PC-3 (cell line): ENCODE measurements around the gene TYMS. TPM values are rescaled to one million over a fixed set of nuclear protein-coding genes. Genes with fewer than 3 reads are reported as not detected.

Source experiments
- ATAC-seq: fragments of 200-7000 bp; cut with Tn5 transposase; 2 replicates; pipeline ENCODE4 v1.9.1; 2020; ENCODE audit warnings: mild to moderate bottlenecking, moderate library complexity
- BruUV-seq: library from RNA; stranded (reverse); fragments of 400-500 nt; replicated peaks from 2 replicates; lab custom pipeline; 2021; lab: Mats Ljungman, UMichigan
- CTCF ChIA-PET: fragments of 300-600 bp; sonication (Branson Sonifier 250); formaldehyde crosslinking; loops from one replicate; lab custom pipeline; 2022; ENCODE audit warnings: antibody characterized with exemption; lab: Charles Lee
- POLR2A ChIA-PET: fragments of 300-600 bp; sonication (Branson Sonifier 250); formaldehyde crosslinking; loops from one replicate; lab custom pipeline; 2022; ENCODE audit warnings: antibody characterized with exemption; ENCODE audit not compliant: unreplicated experiment; lab: Charles Lee
- DNase-seq: peaks from one replicate; pipeline ENCODE4 v3.0.0-alpha.2; 2015
- H2AFZ ChIP-seq: fragments of 300-600 bp; sonication (generic); 2 replicates; pipeline ENCODE4 v1.6.0; 2016; ENCODE audit warnings: antibody characterized with exemption, low read length
- H3F3A ChIP-seq: fragments of 300-600 bp; sonication (generic); one replicate; pipeline ENCODE4 v1.6.0; 2017; ENCODE audit warnings: antibody characterized with exemption, low read length, control low read depth, mild to moderate bottlenecking; ENCODE audit not compliant: unreplicated experiment
- H3K27ac ChIP-seq: fragments of 300-600 bp; sonication (generic); 2 replicates; pipeline ENCODE4 v1.5.1; 2016; ENCODE audit warnings: mild to moderate bottlenecking, low read length
- H3K27me3 ChIP-seq: fragments of 300-600 bp; sonication (generic); 2 replicates; pipeline ENCODE4 v1.6.1; 2016; ENCODE audit warnings: low read length, mixed read lengths
- H3K36me3 ChIP-seq: fragments of 300-600 bp; sonication (generic); 2 replicates; pipeline ENCODE4 v1.6.1; 2016; ENCODE audit warnings: low read depth, mixed run types, low read length, mixed read lengths
- H3K4me1 ChIP-seq: fragments of 300-600 bp; sonication (generic); 2 replicates; pipeline ENCODE4 v1.5.1; 2016; ENCODE audit warnings: low read length; ENCODE audit not compliant: insufficient read depth
- H3K4me2 ChIP-seq: fragments of 300-600 bp; sonication (generic); 2 replicates; pipeline ENCODE4 v1.6.0; 2016; ENCODE audit warnings: low read length
- H3K4me3 ChIP-seq: fragments of 300-600 bp; sonication (generic); 2 replicates; pipeline ENCODE4 v1.5.1; 2016; ENCODE audit warnings: mild to moderate bottlenecking, low read length, mixed read lengths
- H3K79me2 ChIP-seq: fragments of 300-600 bp; sonication (generic); 2 replicates; pipeline ENCODE4 v1.6.1; 2017; ENCODE audit warnings: low read length, mixed read lengths
- H3K9ac ChIP-seq: fragments of 300-600 bp; sonication (generic); 2 replicates; pipeline ENCODE4 v1.6.0; 2016; ENCODE audit warnings: mild to moderate bottlenecking, low read length
- H3K9me2 ChIP-seq: fragments of 300-600 bp; sonication (generic); replicated peaks from 2 replicates; pipeline ENCODE4 v1.6.1; 2016; ENCODE audit warnings: mixed run types, low read length, mixed read lengths
- H3K9me3 ChIP-seq: fragments of 300-600 bp; sonication (generic); 2 replicates; pipeline ENCODE4 v1.6.1; 2016; ENCODE audit warnings: low read length, mixed read lengths
- H4K20me1 ChIP-seq: fragments of 300-600 bp; sonication (generic); 2 replicates; pipeline ENCODE4 v1.6.1; 2016; ENCODE audit warnings: low read length, mixed read lengths
- EZH2 ChIP-seq: fragments of 300-600 bp; sonication (generic); IDR thresholded peaks from one replicate; pipeline ENCODE4 v1.6.1; 2017; ENCODE audit warnings: antibody characterized with exemption, mild to moderate bottlenecking, low read length; ENCODE audit not compliant: unreplicated experiment
- EZH2phosphoT487 ChIP-seq: fragments of 300-600 bp; sonication (generic); IDR thresholded peaks from 2 replicates; pipeline ENCODE4 v1.6.1; 2018; ENCODE audit warnings: mild to moderate bottlenecking, antibody characterized with exemption, low read length, borderline replicate concordance
- intact Hi-C: fragments of 100-400 bp; cut with micrococcal nuclease; formaldehyde crosslinking; loops from 2 replicates; pipeline ENCODE4 v1.9.0; 2023
- total RNA-seq: library from RNA; depleted of rRNA; stranded (reverse); fragments of >200 nt; gene quantifications from 2 replicates; pipeline ENCODE4 v1.2.3, GENCODE V29; 2014
- TF ChIP-seq, protein P1 (sequence below): fragments of 300-600 bp; sonication (generic); conservative IDR thresholded peaks from 2 replicates; pipeline ENCODE4 v1.5.1; 2017; ENCODE audit warnings: antibody characterized with exemption, low read depth, mild to moderate bottlenecking, low read length

Gene TYMS
- total RNA-seq, 1 experiment from 2014 or later: 63.2 TPM

DNA sequence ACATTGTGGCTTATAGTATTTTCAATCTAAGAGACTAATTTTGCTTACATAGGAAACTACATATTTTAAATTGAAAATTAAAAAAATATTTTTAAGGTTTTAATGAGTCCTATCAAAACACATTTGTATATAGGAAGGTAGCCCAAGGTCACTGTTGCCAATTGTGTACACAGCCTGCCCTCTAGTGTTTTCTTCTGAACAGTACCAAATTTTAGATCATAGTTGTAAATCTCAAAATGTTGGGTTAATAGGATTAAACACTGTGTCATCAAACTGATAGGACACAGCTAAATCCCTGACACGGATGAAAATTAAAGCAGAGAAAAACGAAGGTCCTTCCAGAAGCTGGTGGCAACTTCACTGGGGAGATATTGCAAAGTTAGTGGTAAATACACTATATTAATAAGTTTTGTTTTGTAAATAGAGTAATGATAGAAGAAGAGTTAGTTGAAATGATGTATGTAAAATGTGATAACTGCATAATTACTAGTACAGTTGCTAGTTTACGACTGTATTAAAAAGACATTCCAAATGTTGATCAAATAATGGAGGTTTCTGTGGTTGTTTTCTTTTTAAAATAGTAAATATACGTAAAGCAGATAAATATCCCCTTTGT is 41.0 kb upstream of the TYMS start:
- Histone ChIP-seq H3K9ac (no peak overlapping the region), H3K4me3 (no peak overlapping the region), H4K20me1 (no peaks in the 10 kb centered on the region), H3K4me2 (no peak overlapping the region), H3K9me3 (no peaks in the 10 kb centered on the region), H3K79me2 (no peaks in the 10 kb centered on the region), H3K36me3 (no peaks in the 10 kb centered on the region), H3K27ac (no peak overlapping the region), H3K27me3 (peaks cover 52% of the 10 kb centered on the region), H3K4me1 (no peaks in the 10 kb centered on the region), H3F3A (no peaks in the 10 kb centered on the region), H3K9me2 (no peaks in the 10 kb centered on the region), H2AFZ (no peak overlapping the region)
- DNase-seq (peak; percentile 65), ATAC-seq (peak; percentile 84)
- ChIA-PET POLR2A (interaction anchor here (0.6 to 0.8 kb wide), 2 partner anchors 99 to 218 kb away, joined by 3 to 6 read pairs; no protein-coding TSS in a partner anchor), CTCF (no interaction called here)
- BruUV-seq: no TSS peak
- intact Hi-C loops: loop anchor here (1.0 to 10.0 kb wide), 4 partner anchors 19 to 330 kb away; no protein-coding TSS in a partner anchor
- no peak for TF ChIP-seq EZH2phosphoT487
- TF ChIP-seq, protein P1, sequence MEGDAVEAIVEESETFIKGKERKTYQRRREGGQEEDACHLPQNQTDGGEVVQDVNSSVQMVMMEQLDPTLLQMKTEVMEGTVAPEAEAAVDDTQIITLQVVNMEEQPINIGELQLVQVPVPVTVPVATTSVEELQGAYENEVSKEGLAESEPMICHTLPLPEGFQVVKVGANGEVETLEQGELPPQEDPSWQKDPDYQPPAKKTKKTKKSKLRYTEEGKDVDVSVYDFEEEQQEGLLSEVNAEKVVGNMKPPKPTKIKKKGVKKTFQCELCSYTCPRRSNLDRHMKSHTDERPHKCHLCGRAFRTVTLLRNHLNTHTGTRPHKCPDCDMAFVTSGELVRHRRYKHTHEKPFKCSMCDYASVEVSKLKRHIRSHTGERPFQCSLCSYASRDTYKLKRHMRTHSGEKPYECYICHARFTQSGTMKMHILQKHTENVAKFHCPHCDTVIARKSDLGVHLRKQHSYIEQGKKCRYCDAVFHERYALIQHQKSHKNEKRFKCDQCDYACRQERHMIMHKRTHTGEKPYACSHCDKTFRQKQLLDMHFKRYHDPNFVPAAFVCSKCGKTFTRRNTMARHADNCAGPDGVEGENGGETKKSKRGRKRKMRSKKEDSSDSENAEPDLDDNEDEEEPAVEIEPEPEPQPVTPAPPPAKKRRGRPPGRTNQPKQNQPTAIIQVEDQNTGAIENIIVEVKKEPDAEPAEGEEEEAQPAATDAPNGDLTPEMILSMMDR: peak; percentile 79
- TF ChIP-seq EZH2: no peak

DNA sequence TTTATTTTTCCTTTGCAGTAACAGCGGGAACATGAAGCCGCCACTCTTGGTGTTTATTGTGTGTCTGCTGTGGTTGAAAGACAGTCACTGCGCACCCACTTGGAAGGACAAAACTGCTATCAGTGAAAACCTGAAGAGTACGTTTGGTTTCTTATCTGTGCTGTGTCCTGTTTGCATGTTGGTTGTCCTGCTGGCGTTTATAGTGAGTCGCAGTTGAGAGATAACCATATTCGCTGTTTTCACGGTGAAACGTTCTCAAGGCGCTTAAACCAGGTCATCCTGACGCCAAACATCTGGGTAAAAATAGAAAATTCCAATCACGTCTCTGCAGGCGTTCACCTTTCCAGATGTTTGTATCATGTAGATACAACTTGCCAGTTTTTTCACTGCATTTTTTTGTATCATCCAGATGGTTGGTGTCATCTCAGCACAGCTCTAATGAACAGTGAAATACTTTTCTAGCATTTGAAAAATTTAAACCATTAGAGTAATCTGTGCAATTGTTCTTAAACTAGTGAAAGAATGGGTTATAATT is 39.4 kb upstream of the TYMS start:
- POLR2A ChIA-PET: no interaction called here

More for the DNA sequence above, 39.4 kb upstream of the TYMS start:
- ATAC-seq (no peak), DNase-seq (no peak)
- no peaks in the 10 kb centered on the region for H4K20me1 ChIP-seq
- H3F3A ChIP-seq: no peaks in the 10 kb centered on the region
- H3K9me3 ChIP-seq: no peaks in the 10 kb centered on the region
- H3K4me2 ChIP-seq: no peak overlapping the region
- no peaks in the 10 kb centered on the region for H3K9me2 ChIP-seq
- intact Hi-C loops: loop anchor here (5.0 to 10.0 kb wide), 2 partner anchors 121 to 143 kb away; no protein-coding TSS in a partner anchor
- no peaks in the 10 kb centered on the region for H3K36me3 ChIP-seq
- H3K4me3 ChIP-seq: no peak overlapping the region
- no peak overlapping the region for H3K9ac ChIP-seq
- no peak overlapping the region for H3K27ac ChIP-seq
- BruUV-seq: no TSS peak
- peaks cover 37% of the 10 kb centered on the region; the same call in 1 of the 2 replicates for H3K27me3 ChIP-seq
- H2AFZ ChIP-seq: no peak overlapping the region
- no peak for TF ChIP-seq EZH2
- TF ChIP-seq, protein P1: no peak
- no peak for TF ChIP-seq EZH2phosphoT487
- no peaks in the 10 kb centered on the region for H3K79me2 ChIP-seq
- no peaks in the 10 kb centered on the region for H3K4me1 ChIP-seq
- CTCF ChIA-PET: interaction anchor here (0.7 kb wide), 2 partner anchors 64 to 212 kb away, joined by 3 read pairs; no protein-coding TSS in a partner anchor
